GM12878 (cell line): ENCODE measurements around the gene AP3S1. TPM values are rescaled to one million over a fixed set of nuclear protein-coding genes. Genes with fewer than 3 reads are reported as not detected.

Experiments
- ATAC-seq: fragments of 200-7000 bp; cut with Tn5 transposase; 3 replicates; pipeline ENCODE4 v1.9.1; 2020; ENCODE audit warnings: mild to moderate bottlenecking, moderate library complexity
- BruUV-seq: library from RNA; stranded (reverse); fragments of 400-500 nt; replicated peaks from 2 replicates; lab custom pipeline; 2021; lab: Mats Ljungman, UMichigan
- CTCF ChIA-PET: fragments of 300-600 bp; sonication (Branson Sonifier 250); formaldehyde crosslinking; extraction: SDS; loops from one replicate; lab custom pipeline; 2021; ENCODE audit warnings: inconsistent platforms; lab: Yijun Ruan, JAX
- POLR2A ChIA-PET: fragments of 350-600 bp; formaldehyde crosslinking; extraction: SDS; loops from one replicate; lab custom pipeline; 2021; ENCODE audit warnings: inconsistent platforms; lab: Charles Lee
- RAD21 ChIA-PET: fragments of 300-600 bp; sonication (Branson Sonifier 250); formaldehyde crosslinking; loops from one replicate; lab custom pipeline; 2023; ENCODE audit warnings: antibody characterized with exemption; ENCODE audit not compliant: unreplicated experiment; lab: Charles Lee
- SMC1A ChIA-PET: fragments of 300-600 bp; sonication (Branson Sonifier 250); formaldehyde crosslinking; loops from one replicate; lab custom pipeline; 2023; ENCODE audit not compliant: unreplicated experiment, uncharacterized antibody; lab: Charles Lee
- DNase-seq: peaks from one replicate; pipeline ENCODE4 v3.0.0-alpha.2; 2011; ENCODE audit warnings: low read depth, low spot score
- FAIRE-seq: peaks from 3 replicates; lab custom pipeline; 2011; peaks lifted over from hg19 to GRCh38; lab: Jason Lieb, UNC
- H2AFZ ChIP-seq: 2 replicates; pipeline ENCODE4 v1.6.0; 2011; ENCODE audit warnings: low read depth, low read length, control low read depth; ENCODE audit not compliant: control insufficient read depth
- H3K27ac ChIP-seq: 2 replicates; pipeline ENCODE4 v1.5.1; 2011; ENCODE audit warnings: control low read depth; ENCODE audit not compliant: control insufficient read depth, insufficient read depth
- H3K27me3 ChIP-seq, 2 experiments: replicated peaks in 1 of 2; 2 replicates each; pipeline versions ENCODE4 v1.6.0 to v1.6.1; 2011; ENCODE audit warnings: low read length in 1 of 2; ENCODE audit not compliant: control insufficient read depth in 2 of 2, insufficient read depth in 2 of 2
- H3K36me3 ChIP-seq, 2 experiments: 2 replicates each; pipeline ENCODE4 v1.5.1; 2011; ENCODE audit warnings: low read length in 1 of 2; ENCODE audit not compliant: control insufficient read depth in 2 of 2, insufficient read depth in 2 of 2
- H3K4me1 ChIP-seq: 2 replicates; pipeline ENCODE4 v1.6.1; 2011; ENCODE audit warnings: mild to moderate bottlenecking, low read length, moderate library complexity, mixed read lengths; ENCODE audit not compliant: control insufficient read depth, insufficient read depth
- H3K4me2 ChIP-seq: 2 replicates; pipeline ENCODE4 v1.6.0; 2011; ENCODE audit warnings: control low read depth; ENCODE audit not compliant: control insufficient read depth, insufficient read depth
- H3K4me3 ChIP-seq: fragments of 200-600 bp; sonication (generic); 2 replicates; pipeline ENCODE4 v1.5.1; 2016
- H3K79me2 ChIP-seq: 2 replicates; pipeline ENCODE4 v1.6.0; 2011; ENCODE audit warnings: low read length; ENCODE audit not compliant: control insufficient read depth, insufficient read depth
- H3K9ac ChIP-seq: 2 replicates; pipeline ENCODE4 v1.8.0; 2011; ENCODE audit warnings: low read length, control low read depth, mixed read lengths; ENCODE audit not compliant: control insufficient read depth, insufficient read depth
- H3K9me3 ChIP-seq: replicated peaks from 3 replicates; pipeline ENCODE4 v1.5.1; 2011; ENCODE audit warnings: mild to moderate bottlenecking, low read length; ENCODE audit not compliant: control insufficient read depth, insufficient read depth
- H4K20me1 ChIP-seq: 2 replicates; pipeline ENCODE4 v1.6.0; 2011; ENCODE audit not compliant: control insufficient read depth, insufficient read depth
- EGR1 ChIP-seq, 2 experiments: IDR thresholded peaks; 1 replicate in 1 of 2; 2 replicates in 1 of 2; pipeline ENCODE4 v1.6.1; 2011 to 2012; ENCODE audit warnings: low read depth in 2 of 2, low read length in 2 of 2, borderline replicate concordance in 1 of 2, mild to moderate bottlenecking in 1 of 2, moderate library complexity in 1 of 2
- ETV6 ChIP-seq, 2 experiments: fragments of 450-650 bp in 1 of 2; IDR thresholded peaks in 1 of 2; conservative IDR thresholded peaks in 1 of 2; 2 replicates each; pipeline ENCODE4 v1.6.1; 2014; ENCODE audit warnings: antibody characterized with exemption in 1 of 2, borderline replicate concordance in 1 of 2, low read depth in 1 of 2, mild to moderate bottlenecking in 1 of 2, moderate library complexity in 1 of 2
- FOS ChIP-seq: IDR thresholded peaks from 3 replicates; pipeline ENCODE4 v1.6.1; 2011; ENCODE audit warnings: borderline replicate concordance; ENCODE audit not compliant: insufficient read length; ENCODE audit errors: extremely low read depth
- HDAC2 ChIP-seq: fragments of 200-600 bp; sonication (generic); IDR thresholded peaks from 2 replicates; pipeline ENCODE4 v1.6.1; 2017
- HDGF ChIP-seq: fragments of 450-650 bp; IDR thresholded peaks from 2 replicates; pipeline ENCODE4 v1.6.1; 2016; ENCODE audit warnings: antibody characterized with exemption
- MYB ChIP-seq: fragments of 150-350 bp; IDR thresholded peaks from 2 replicates; pipeline ENCODE4 v1.6.1; 2014; ENCODE audit warnings: mild to moderate bottlenecking, low read depth, low read length, borderline replicate concordance
- NFIC ChIP-seq: IDR thresholded peaks from 2 replicates; pipeline ENCODE4 v1.6.1; 2012; ENCODE audit warnings: low read depth, mild to moderate bottlenecking, inconsistent platforms, low read length, moderate library complexity
- NFYB ChIP-seq: IDR thresholded peaks from 2 replicates; pipeline ENCODE4 v1.6.1; 2011; ENCODE audit warnings: low read depth, mild to moderate bottlenecking, low read length, improper control_type of control experiment, moderate library complexity; ENCODE audit not compliant: insufficient read depth
- NR2C1 ChIP-seq: fragments of 450-650 bp; IDR thresholded peaks from 2 replicates; pipeline ENCODE4 v1.6.1; 2017; ENCODE audit warnings: antibody characterized with exemption, mild to moderate bottlenecking, moderate library complexity
- RB1 ChIP-seq: fragments of 450-650 bp; formaldehyde crosslinking; IDR thresholded peaks from 2 replicates; pipeline ENCODE4 v1.6.1; 2017; ENCODE audit warnings: mild to moderate bottlenecking, borderline replicate concordance
- SREBF1 ChIP-seq: IDR thresholded peaks from 2 replicates; pipeline ENCODE4 v1.6.1; 2012; ENCODE audit warnings: mild to moderate bottlenecking, low read length
- SRF ChIP-seq, 2 experiments: IDR thresholded peaks; 2 replicates each; pipeline ENCODE4 v1.6.1; 2011; ENCODE audit warnings: low read depth in 2 of 2, low read length in 2 of 2, mild to moderate bottlenecking in 1 of 2, moderate library complexity in 1 of 2
- SUPT20H ChIP-seq: IDR thresholded peaks from 2 replicates; pipeline ENCODE4 v1.6.1; 2011; ENCODE audit warnings: low read depth, mild to moderate bottlenecking, low read length, moderate library complexity, borderline replicate concordance; ENCODE audit not compliant: control insufficient read depth
- SUZ12 ChIP-seq: fragments of 200-600 bp; sonication (generic); IDR thresholded peaks from one replicate; pipeline ENCODE4 v1.6.1; 2018; ENCODE audit warnings: antibody characterized with exemption, mild to moderate bottlenecking; ENCODE audit not compliant: unreplicated experiment
- TCF12 ChIP-seq: IDR thresholded peaks from 2 replicates; pipeline ENCODE4 v1.6.1; 2011; ENCODE audit warnings: low read depth, mild to moderate bottlenecking, low read length
- USF2 ChIP-seq: IDR thresholded peaks from 2 replicates; pipeline ENCODE4 v1.6.1; 2011; ENCODE audit warnings: low read depth, low read length, improper control_type of control experiment, borderline replicate concordance
- ZNF592 ChIP-seq: fragments of 450-650 bp; IDR thresholded peaks from 2 replicates; pipeline ENCODE4 v1.6.1; 2017; ENCODE audit warnings: mild to moderate bottlenecking, moderate library complexity
- WGBS: methylation state at CpG from one replicate; pipeline ENCODE4 v1.1.6; 2016; ENCODE audit warnings: low lambda C conversion rate; ENCODE audit not compliant: insufficient replicate concordance, insufficient coverage; ENCODE audit errors: missing lambda C conversion rate; 5-methylcytosine and 5-hydroxymethylcytosine counted together
- in situ Hi-C: fragments of 300-500 bp; cut with MboI; formaldehyde crosslinking; loops from 9 replicates; pipeline ENCODE4 v1.14.3; 2018; ENCODE audit warnings: mixed read lengths
- intact Hi-C: fragments of 100-400 bp; cut with micrococcal nuclease; formaldehyde crosslinking; loops from one replicate; pipeline ENCODE4 v1.14.2; 2022; ENCODE audit not compliant: unreplicated experiment
- polyA plus RNA-seq, 11 experiments: library from polyadenylated mRNA; depleted of rRNA in 4 of 11; unstranded in 6 of 11; stranded (reverse) in 5 of 11; fragments of >200 nt; fragmentation: Nextera tagmentation in 4 of 11; fragmentation: Illumina TruSeq in 1 of 11; extraction: Ambion mirVana in 4 of 11; extraction: Trizol in 1 of 11; gene quantifications; 1 replicate in 1 of 11; 2 replicates in 10 of 11; pipeline versions ENCODE4 v1.2.1 to v1.2.3, GENCODE V29; 2011 to 2016; ENCODE audit warnings: inconsistent platforms in 2 of 11, missing spikeins in 2 of 11, low read depth in 1 of 11
- total RNA-seq, 4 experiments: library from RNA; depleted of rRNA in 3 of 4; stranded (reverse); fragments of >200 nt in 3 of 4; fragmentation: Illumina TruSeq in 1 of 4; extraction: Trizol in 1 of 4; gene quantifications; 2 replicates each; pipeline versions ENCODE4 v1.2.1 to v1.2.3, GENCODE V29; 2013 to 2021

The AP3S1 gene
- total and polyA plus RNA-seq, 10 of the 15 experiments (the other 5 are each of a cell fraction or from before 2014, with no cell fraction given): 36.4 to 137 (median 67.5) TPM

GRCh38 chr5:115941051-115941675, 99.4 kb downstream of the AP3S1 start:
- DNase-seq: no peak
- WGBS: 88% methylated on average over 9 of the region's 9 CpGs
- H3K4me2 ChIP-seq: no peak overlapping the region
- H3K9ac ChIP-seq: no peak overlapping the region
- CTCF ChIA-PET: no interaction called here
- no peak for ATAC-seq
- no peaks in the 10 kb centered on the region for H3K36me3 ChIP-seq
- no peaks in the 10 kb centered on the region for H3K79me2 ChIP-seq
- RAD21 ChIA-PET: no interaction called here
- H3K4me3 ChIP-seq: no peak overlapping the region
- H2AFZ ChIP-seq: no peak overlapping the region
- no peak for FAIRE-seq
- intact Hi-C loops: no loop called here
- TF ChIP-seq SRF (IDR thresholded peaks at IDR 0.05; ENCODE audit: low read depth in 2 of 2, low read length in 2 of 2) (no peak), FOS (no peak), USF2 (no peak), SREBF1 (no peak), SUZ12 (no peak), TCF12 (no peak), HDAC2 (no peak), ZNF592 (no peak), EGR1 (IDR thresholded peaks at IDR 0.05; ENCODE audit: borderline replicate concordance in 1 of 2, low read depth in 2 of 2, low read length in 2 of 2) (no peak), SUPT20H (no peak), HDGF (no peak), NFIC (no peak), NR2C1 (no peak), ETV6 (conservative IDR thresholded peaks at IDR 0.05 in 1 of 2, IDR thresholded peaks at IDR 0.05 in 1 of 2; ENCODE audit: borderline replicate concordance in 1 of 2, low read depth in 1 of 2) (no peak), MYB (no peak), RB1 (no peak), NFYB (no peak)
- SMC1A ChIA-PET: no interaction called here
- H3K4me1 ChIP-seq: no peaks in the 10 kb centered on the region
- POLR2A ChIA-PET: interaction anchor here (0.7 kb wide), 1 partner anchor 375 kb away, joined by 3 read pairs; no protein-coding TSS in a partner anchor
- H3K9me3 ChIP-seq: no peaks in the 10 kb centered on the region
- H4K20me1 ChIP-seq: no peaks in the 10 kb centered on the region
- no peak overlapping the region for H3K27ac ChIP-seq
- BruUV-seq: no TSS peak
- H3K27me3 ChIP-seq: no peaks in the 10 kb centered on the region
- in situ Hi-C loops: no loop called here
